T47D (cell line): ENCODE data around the gene NEK11.
"Not testable (repeated sequence)": the region's sequence is repeated elsewhere in the genome, so short reads cannot be mapped to it uniquely, and the experiment has no call there.

Source experiments
- DNase-seq, 2 experiments: peaks; one replicate each; pipeline versions ENCODE4 v3.0.0 to v3.0.0-alpha.2; 2011 to 2012; ENCODE audit warnings: low read depth in 1 of 2, low spot score in 1 of 2
- JUND ChIP-seq: IDR thresholded peaks from 2 replicates; pipeline ENCODE4 v1.6.1; 2012; ENCODE audit warnings: low read depth
- in situ Hi-C: cut with HindIII; loops from 2 replicates; pipeline ENCODE4 v1.10.0; 2016; ENCODE audit warnings: low sequenced_read_pairs, low pct_unique_long_range_greater_than_20kb

Gene NEK11

DNA sequence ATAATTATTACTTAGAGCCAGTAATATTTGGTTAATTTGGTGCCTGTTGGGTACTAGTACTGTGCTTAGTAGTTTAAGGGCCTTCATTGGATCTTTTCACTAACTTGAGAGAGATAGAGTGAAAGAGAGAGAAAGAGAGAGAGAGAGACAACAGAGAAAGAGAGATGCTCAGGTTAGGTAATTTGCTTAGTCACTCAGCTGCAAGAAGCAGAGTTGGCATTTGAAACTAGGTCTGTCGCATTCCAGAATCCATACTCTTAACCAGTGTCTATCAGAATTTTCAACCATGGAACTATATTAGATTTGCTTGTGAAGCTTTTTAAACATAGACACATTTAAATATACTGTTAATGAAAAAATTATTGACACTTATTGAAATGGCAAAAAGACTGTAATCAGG lies 323.8 kb downstream of the NEK11 start:
- in situ Hi-C loops = no loop called here
- TF ChIP-seq JUND = no peak
- peak in 1 of 2 experiments; percentile 13 for DNase-seq

DNA sequence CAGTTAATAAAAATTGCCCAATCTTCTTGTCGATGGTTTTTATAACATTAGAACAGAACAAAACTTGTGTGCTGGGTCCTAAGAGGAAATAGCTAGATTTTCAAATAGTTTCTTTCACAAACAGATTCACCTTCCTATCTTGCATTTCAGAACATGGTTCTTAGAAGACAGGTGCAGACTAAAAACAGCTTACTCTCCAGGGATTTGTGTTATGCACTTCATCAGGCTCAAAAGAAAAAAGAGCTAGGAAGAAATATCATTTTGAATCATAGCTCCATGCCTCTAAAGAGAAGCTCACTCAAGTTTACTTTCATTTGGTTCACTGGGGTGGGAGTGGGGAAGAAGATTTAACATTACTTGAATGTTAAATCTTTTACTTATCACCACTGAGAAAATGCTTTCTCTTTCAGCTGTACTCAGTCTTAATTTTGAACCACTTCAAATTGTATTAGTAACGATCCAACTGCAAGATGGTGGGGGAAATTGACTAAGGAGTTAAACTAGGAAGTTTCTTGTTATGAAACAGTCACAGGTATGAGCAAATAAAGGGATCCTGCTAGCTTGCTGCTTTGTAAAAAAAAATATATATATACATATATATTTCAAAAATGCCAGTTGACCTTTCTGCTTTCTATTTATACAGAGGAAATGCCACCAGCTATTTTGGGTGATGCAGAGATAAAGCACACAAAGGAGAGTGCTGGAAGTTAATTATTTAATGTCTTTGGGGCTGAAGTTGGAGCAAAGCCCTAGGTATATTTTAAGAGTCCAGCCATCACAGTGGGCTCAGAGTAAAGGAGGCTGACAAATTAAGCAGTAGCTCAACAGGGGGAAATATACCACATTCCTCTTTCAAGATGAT lies 326.6 kb downstream of the NEK11 start:
- in situ Hi-C loops = no loop called here
- DNase-seq = peak in 1 of 2 experiments; percentile 46
- no peak for TF ChIP-seq JUND

DNA sequence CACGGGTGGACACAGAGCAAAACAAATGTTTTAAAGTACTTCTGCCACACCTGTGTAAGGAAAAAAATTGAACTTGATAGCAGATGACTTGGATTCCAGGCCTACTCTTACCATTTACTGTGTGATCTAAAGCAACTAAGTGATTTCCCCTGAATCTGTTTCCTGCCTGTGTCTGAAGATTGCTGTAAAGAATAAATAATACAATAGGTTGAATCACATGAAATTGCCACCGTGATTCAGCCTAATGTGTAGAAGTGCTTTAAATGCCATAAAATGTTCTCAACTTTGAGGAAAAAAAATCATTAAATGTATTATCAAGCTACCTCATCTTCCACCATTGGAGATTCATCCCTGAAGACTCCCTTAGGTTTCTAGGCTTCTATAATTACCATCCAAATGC lies 327.3 kb downstream of the NEK11 start:
- no peak for TF ChIP-seq JUND
- in situ Hi-C loops = no loop called here
- DNase-seq = no peak

DNA sequence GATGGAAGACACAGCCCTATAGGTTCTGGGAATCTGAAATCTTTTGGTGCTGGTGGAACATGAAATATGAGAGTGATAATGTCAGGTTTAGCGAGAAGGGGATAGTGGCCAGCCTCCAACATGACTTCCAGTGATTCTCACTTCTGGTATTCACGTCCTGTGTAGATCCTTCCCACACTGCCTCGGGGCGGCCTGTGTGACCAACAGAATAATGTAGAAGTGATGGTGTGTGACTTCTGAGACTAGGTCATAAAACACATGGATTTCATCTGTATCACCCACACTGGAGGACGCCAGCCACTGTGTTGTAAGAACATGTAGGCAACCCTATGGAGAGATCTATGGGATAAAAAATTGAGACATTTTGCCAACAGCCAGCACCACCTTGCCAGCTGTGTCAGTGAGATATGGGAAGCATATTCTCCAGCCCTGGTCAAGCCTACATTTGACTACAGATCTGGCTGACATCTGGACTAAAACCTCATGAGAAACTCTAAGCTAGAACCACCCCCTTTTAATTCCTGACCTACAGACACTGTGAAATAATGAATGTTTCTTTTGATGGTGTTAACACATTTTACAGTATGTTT lies 329.4 kb downstream of the NEK11 start:
- in situ Hi-C loops = no loop called here

DNA sequence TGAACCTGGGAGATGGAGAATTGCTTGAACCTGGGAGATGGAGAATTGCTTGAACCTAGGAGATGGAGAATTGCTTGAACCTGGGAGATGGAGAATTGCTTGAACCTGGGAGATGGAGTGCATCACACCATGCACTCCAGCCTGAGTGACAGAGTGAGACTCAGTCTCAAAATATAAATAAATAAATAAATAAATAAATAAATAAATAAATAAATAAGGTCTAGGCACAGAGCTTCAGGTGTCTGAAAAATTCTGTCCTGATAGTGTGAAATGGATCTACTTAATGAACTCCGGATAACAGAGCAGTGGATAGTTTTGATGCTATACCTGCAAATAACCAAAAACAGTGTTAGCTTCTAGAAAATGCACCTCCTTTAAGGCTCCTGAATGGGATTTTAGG lies 330.6 kb downstream of the NEK11 start:
- no peak for TF ChIP-seq JUND
- no peak for DNase-seq
- in situ Hi-C loops = no loop called here

More for the DNA sequence above, 329.4 kb downstream of the NEK11 start:
- no peak for DNase-seq
- TF ChIP-seq JUND = no peak

DNA sequence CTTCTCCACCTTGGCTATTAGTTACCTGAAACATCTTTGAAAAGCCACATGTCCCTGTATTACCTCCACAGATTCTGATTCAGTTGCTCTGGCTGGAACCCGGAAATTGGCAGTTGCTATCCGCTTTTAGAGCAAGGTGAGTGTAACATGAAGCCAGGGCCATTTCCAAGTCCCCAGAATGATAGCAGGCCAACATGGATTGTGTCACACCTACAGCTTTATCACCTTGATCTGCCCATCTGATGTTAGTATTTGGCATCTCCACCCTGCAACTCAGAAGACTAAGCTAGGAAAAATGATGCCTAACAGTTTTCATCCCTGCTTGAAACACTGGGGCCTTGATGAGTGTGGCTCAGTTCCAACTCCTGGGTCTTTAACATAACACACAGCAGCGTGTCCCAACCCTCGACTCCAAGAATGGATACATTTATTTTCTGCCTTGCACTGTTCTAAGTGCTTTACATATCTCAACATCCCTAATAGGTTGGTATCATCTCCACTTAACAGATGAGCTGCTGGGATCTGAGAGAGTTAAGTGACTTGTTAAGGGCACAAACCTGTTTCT lies 333.6 kb downstream of the NEK11 start:
- no peak for TF ChIP-seq JUND
- in situ Hi-C loops = no loop called here

DNA sequence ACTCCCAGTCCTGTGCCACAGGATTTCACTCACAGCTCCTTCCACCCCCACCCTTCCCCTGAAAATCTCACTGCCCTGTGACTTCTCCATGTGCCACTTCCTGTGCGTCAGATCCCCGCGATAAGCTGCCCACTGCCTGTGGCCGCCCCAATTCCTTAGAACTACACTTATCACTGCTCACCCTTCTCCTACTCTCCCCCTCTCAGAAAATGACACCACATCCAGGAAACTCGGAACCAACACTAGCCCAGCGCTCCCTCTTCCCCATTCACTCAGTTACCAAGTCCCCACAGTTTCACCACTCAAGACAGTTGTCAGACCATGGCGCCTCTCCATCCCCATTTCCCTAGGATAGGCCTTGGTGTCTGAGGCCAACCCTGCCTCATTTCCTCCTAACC lies 334.4 kb downstream of the NEK11 start:
- in situ Hi-C loops, DNase-seq: not testable (repeated sequence)

More for the DNA sequence above, 333.6 kb downstream of the NEK11 start:
- DNase-seq = no peak

DNA sequence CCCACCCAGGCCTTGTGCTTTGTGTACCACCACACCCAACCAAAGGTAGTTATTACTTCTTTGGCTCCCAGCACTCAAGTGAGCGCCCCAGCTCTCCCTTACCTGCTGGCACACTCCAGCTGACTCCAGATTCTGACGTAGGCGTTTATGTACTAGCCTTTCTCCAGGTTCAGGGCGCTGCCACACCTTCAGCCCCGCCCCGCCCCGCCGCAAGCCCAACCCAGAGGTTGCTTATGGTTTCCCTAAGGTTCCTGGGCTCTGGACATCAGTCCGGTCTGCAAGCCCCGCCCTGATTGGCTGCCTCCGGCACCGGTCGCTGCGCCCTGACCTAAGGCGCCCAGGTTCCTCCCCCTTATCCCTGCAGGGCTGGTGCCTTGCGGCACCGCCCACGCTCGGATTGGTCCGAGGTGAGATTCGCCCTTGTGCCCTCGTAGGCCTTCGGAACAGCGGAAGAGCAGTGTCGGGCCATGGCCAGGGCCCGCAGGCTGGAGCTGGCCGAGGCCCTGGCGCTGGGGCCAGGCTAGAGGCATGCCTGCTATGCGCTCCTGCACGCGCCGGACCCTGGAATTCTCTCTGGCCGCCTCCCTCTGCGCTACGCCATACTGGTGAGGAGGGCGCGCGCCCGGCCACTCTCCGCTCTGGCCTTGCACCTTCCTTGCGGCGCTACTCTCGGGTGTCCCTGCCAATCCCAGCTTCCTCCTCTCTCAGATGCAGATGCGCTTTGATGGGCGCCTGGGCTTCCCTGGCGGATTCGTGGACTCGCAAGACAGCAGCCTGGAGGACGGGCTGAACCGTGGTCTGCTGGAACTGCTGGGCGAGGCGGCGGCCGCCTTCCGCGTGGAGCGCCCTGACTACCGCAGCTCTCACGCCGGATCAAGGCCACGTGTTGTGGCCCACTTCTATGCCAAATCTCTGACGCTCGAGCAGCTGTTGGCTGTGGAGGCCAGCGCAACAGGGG lies 335.1 kb downstream of the NEK11 start:
- in situ Hi-C loops = no loop called here
- TF ChIP-seq JUND = no peak
- peak; percentile 55 to 91 for DNase-seq

DNA sequence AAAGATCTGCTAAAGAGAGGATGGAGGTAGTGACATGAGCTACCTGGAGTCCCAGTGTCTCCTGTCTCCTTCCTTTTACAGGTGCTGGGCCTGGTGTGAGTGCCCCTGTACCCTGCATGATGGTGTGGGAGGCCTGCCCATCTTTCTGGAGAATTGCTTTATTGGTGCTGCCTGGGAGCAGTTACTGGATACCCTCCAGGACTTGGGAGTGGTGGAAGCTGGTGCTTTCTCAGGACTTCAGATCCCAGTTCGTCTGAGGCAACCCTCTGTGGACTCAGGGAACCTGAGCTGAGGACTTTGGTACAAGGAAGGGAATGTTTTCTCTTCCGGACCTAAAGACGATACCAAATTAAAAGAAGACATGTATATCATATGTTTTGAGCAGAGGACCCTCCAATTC lies 336.6 kb downstream of the NEK11 start:
- no peak for DNase-seq
- no peak for TF ChIP-seq JUND
- in situ Hi-C loops = no loop called here

DNA sequence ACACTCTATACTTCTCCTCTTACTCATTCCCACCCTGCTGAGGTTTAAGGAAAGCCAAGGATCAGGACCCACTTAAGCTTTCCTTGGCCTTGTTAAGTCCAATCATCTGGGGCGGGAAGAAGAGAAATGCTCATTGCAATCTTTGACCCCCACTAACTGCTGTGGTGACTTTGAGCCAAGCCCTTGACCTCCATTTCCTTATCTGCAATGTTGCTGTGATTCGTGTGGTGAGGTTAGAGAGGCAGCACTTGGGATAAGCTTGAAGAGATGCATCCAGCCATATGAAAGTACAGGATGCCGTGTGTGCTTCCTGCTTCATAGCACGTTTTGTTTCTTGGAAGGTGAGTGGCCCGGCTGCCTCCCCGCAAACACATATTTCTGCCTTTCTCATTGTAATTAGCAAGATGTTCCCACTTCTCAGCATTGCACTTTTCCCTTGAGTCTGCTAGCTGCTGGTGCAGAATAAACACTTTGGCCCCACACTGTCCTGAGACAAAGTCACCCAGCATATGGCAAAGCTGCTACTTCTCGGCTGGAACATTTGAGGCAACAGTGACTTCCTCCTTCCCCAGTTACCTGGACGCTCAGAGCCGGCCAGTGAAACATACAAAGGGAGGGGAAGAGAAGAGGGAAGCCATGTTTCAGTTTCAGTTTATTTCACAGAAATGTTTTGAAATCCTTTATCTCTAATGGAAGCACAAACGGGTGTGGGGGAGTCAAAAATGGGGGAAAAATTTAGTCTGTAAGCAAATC lies 344.4 kb downstream of the NEK11 start:
- no peak for TF ChIP-seq JUND
- no peak for DNase-seq
- in situ Hi-C loops = no loop called here

DNA sequence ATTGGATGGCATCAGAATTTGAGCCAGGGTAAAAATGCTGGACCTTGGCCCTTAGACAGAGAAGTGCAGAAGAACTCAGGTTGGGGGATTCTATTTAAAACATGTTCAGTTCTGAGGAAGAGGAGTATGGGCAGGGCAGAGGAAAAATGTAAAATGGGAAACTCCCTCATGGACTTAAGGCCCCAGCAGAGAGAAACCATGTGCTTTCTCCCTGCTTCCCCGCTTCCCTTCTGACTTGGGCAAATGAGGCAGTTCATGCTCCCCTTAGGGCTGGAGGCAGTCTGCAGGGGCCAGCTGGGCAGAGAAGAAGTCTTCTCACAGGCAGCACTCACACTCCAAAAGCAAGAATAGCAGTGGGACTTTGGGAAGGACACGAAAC lies 345.0 kb downstream of the NEK11 start:
- in situ Hi-C loops = no loop called here
- DNase-seq = no peak
- no peak for TF ChIP-seq JUND

DNA sequence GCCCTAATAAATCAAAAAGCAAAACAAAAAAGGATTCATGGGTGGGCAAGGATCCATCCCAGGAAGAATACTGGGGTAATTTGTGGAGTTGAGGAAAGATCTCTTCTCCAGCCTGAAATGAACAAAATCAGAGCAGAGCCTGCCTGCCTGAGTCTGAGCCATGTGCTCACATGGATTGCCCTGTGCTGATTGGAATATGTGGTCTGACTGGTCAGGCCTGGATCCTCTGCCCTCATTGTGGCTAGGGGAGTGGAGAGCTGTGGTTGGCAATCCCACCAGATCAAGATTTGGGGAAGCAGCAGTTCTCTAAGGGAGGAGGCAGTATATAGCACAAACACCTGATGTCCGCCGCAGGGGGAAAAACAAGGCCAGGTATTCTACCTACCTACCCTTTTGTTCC lies 348.1 kb downstream of the NEK11 start:
- peak in 1 of 2 experiments; percentile 33 for DNase-seq
- no peak for TF ChIP-seq JUND
- in situ Hi-C loops = no loop called here

DNA sequence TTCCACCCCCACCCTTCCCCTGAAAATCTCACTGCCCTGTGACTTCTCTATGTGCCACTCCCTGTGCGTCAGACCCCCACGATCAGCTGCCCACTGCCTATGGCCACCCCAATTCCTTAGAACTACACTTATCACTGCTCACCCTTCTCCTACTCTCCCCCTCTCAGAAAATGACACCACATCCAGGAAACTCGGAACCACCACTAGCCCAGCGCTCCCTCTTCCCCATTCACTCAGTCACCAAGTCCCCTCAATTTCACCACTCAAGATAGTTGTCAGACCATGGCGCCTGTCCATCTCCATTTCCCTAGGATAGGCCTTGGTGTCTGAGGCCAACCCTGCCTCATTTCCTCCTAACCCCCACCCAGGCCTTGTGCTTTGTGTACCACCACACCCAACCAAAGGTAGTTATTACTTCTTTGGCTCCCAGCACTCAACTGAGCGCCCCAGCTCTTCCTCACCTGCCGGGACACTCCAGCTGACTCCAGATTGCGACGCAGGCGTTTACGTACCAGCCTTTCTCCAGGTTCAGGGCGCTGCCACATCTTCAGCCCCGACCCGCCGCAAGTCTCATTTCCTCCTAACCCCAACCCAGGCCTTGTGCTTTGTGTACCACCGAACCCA lies 354.3 kb downstream of the NEK11 start:
- in situ Hi-C loops, DNase-seq: not testable (repeated sequence)
